Panc1 (cell line): Measurements from ENCODE around the gene PLA2G15. TPM values are rescaled to one million over a fixed set of nuclear protein-coding genes. Genes with fewer than 3 reads are reported as not detected.
A peak's percentile ranks its signal among the peaks of the same experiment; 100 is the strongest.

Source experiments
- ATAC-seq: fragments of 200-7000 bp; cut with Tn5 transposase; 2 replicates; pipeline ENCODE4 v1.9.1; 2020; ENCODE audit warnings: mild to moderate bottlenecking, moderate library complexity
- BruUV-seq: library from RNA; stranded (reverse); fragments of 400-500 nt; replicated peaks from 2 replicates; lab custom pipeline; 2021; lab: Mats Ljungman, UMichigan
- CTCF ChIA-PET: fragments of 300-600 bp; sonication (Branson Sonifier 250); formaldehyde crosslinking; loops from one replicate; lab custom pipeline; 2022; ENCODE audit warnings: antibody characterized with exemption; lab: Charles Lee
- POLR2A ChIA-PET: fragments of 300-600 bp; sonication (Branson Sonifier 250); formaldehyde crosslinking; loops from one replicate; lab custom pipeline; 2022; ENCODE audit warnings: antibody characterized with exemption; lab: Charles Lee
- DNase-seq: peaks from one replicate; pipeline ENCODE4 v3.0.0-alpha.2; 2010; ENCODE audit warnings: low read depth, low spot score
- H3K27ac ChIP-seq: 2 replicates; pipeline ENCODE4 v1.5.1; 2011; ENCODE audit warnings: mild to moderate bottlenecking, low read length, inconsistent platforms
- H3K27me3 ChIP-seq: fragments of 200-500 bp; sonication (Bioruptor generic); 2 replicates; pipeline ENCODE4 v1.6.0; 2014; ENCODE audit warnings: low read length, inconsistent platforms; ENCODE audit not compliant: control insufficient read depth, insufficient read depth
- H3K36me3 ChIP-seq: fragments of 200-500 bp; sonication (Bioruptor generic); 2 replicates; pipeline ENCODE4 v1.5.1; 2014; ENCODE audit warnings: inconsistent platforms, mild to moderate bottlenecking, low read length, moderate library complexity; ENCODE audit not compliant: control insufficient read depth, insufficient read depth
- H3K4me1 ChIP-seq: 2 replicates; pipeline ENCODE4 v1.5.1; 2011; ENCODE audit warnings: inconsistent platforms, mild to moderate bottlenecking, low read length, moderate library complexity; ENCODE audit not compliant: control insufficient read depth, insufficient read depth
- H3K4me3 ChIP-seq, 2 experiments: 2 replicates each; pipeline ENCODE4 v1.5.1; 2011 to 2012; ENCODE audit warnings: low read depth in 2 of 2, low read length in 2 of 2, mild to moderate bottlenecking in 2 of 2, inconsistent platforms in 1 of 2, moderate library complexity in 1 of 2
- H3K9me3 ChIP-seq: fragments of 200-500 bp; sonication (Bioruptor generic); 2 replicates; pipeline ENCODE4 v1.5.1; 2014; ENCODE audit warnings: low read depth, mild to moderate bottlenecking, inconsistent platforms, low read length, moderate library complexity; ENCODE audit not compliant: control insufficient read depth, insufficient read depth
- SIN3A ChIP-seq: IDR thresholded peaks from 2 replicates; pipeline ENCODE4 v1.6.1; 2012; ENCODE audit warnings: low read depth, mild to moderate bottlenecking, low read length, moderate library complexity, borderline replicate concordance; ENCODE audit not compliant: insufficient read depth
- TCF7L2 ChIP-seq: IDR thresholded peaks from 2 replicates; pipeline ENCODE4 v1.6.1; 2011; ENCODE audit warnings: mild to moderate bottlenecking, low read depth, low read length, inconsistent platforms
- in situ Hi-C: cut with HindIII; loops from 2 replicates; pipeline ENCODE4 v1.10.0; 2016; ENCODE audit warnings: low sequenced_read_pairs, low pct_unique_long_range_greater_than_20kb
- intact Hi-C: fragments of 100-400 bp; cut with micrococcal nuclease; formaldehyde crosslinking; loops from one replicate; pipeline ENCODE4 v1.10.0; 2022; ENCODE audit not compliant: unreplicated experiment
- microRNA-seq: library from miRNA; unstranded; fragments of <30 nt; microRNA quantifications from one replicate; pipeline ENCODE4 v1.1.0, GENCODE V29; 2020; ENCODE audit not compliant: unreplicated experiment
- total RNA-seq: library from RNA; stranded (reverse); gene quantifications from one replicate; pipeline ENCODE4 v1.2.1, GENCODE V29; 2021; ENCODE audit not compliant: unreplicated experiment
- TF ChIP-seq, protein P1 (sequence below): fragments of 450-650 bp; IDR thresholded peaks from 2 replicates; pipeline ENCODE4 v1.5.1; 2017; ENCODE audit warnings: mild to moderate bottlenecking
- TF ChIP-seq, protein P2 (sequence below), 2 experiments: IDR thresholded peaks; 2 replicates each; pipeline ENCODE4 v1.6.1; 2011 to 2012; ENCODE audit warnings: low read depth in 2 of 2, control low read depth in 1 of 2, low read length in 1 of 2, mild to moderate bottlenecking in 1 of 2, moderate library complexity in 1 of 2; ENCODE audit not compliant: insufficient read depth in 1 of 2

The PLA2G15 gene
- total RNA-seq, 1 experiment from 2014 or later = 14.3 TPM

GRCh38 chr16:68310437-68310773 lies 65.2 kb downstream of the PLA2G15 start:
- BruUV-seq = no TSS peak
- TF ChIP-seq, protein P1, sequence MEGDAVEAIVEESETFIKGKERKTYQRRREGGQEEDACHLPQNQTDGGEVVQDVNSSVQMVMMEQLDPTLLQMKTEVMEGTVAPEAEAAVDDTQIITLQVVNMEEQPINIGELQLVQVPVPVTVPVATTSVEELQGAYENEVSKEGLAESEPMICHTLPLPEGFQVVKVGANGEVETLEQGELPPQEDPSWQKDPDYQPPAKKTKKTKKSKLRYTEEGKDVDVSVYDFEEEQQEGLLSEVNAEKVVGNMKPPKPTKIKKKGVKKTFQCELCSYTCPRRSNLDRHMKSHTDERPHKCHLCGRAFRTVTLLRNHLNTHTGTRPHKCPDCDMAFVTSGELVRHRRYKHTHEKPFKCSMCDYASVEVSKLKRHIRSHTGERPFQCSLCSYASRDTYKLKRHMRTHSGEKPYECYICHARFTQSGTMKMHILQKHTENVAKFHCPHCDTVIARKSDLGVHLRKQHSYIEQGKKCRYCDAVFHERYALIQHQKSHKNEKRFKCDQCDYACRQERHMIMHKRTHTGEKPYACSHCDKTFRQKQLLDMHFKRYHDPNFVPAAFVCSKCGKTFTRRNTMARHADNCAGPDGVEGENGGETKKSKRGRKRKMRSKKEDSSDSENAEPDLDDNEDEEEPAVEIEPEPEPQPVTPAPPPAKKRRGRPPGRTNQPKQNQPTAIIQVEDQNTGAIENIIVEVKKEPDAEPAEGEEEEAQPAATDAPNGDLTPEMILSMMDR = no peak
- no peak for TF ChIP-seq TCF7L2
- no peak for TF ChIP-seq SIN3A
- TF ChIP-seq, protein P2, sequence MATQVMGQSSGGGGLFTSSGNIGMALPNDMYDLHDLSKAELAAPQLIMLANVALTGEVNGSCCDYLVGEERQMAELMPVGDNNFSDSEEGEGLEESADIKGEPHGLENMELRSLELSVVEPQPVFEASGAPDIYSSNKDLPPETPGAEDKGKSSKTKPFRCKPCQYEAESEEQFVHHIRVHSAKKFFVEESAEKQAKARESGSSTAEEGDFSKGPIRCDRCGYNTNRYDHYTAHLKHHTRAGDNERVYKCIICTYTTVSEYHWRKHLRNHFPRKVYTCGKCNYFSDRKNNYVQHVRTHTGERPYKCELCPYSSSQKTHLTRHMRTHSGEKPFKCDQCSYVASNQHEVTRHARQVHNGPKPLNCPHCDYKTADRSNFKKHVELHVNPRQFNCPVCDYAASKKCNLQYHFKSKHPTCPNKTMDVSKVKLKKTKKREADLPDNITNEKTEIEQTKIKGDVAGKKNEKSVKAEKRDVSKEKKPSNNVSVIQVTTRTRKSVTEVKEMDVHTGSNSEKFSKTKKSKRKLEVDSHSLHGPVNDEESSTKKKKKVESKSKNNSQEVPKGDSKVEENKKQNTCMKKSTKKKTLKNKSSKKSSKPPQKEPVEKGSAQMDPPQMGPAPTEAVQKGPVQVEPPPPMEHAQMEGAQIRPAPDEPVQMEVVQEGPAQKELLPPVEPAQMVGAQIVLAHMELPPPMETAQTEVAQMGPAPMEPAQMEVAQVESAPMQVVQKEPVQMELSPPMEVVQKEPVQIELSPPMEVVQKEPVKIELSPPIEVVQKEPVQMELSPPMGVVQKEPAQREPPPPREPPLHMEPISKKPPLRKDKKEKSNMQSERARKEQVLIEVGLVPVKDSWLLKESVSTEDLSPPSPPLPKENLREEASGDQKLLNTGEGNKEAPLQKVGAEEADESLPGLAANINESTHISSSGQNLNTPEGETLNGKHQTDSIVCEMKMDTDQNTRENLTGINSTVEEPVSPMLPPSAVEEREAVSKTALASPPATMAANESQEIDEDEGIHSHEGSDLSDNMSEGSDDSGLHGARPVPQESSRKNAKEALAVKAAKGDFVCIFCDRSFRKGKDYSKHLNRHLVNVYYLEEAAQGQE (IDR thresholded peaks at IDR 0.05; ENCODE audit: insufficient read depth in 1 of 2, low read depth in 2 of 2, low read length in 1 of 2) = no peak

More at GRCh38 chr16:68310437-68310773, 65.2 kb downstream of the PLA2G15 start:
- Histone ChIP-seq H3K9me3 (no peaks in the 10 kb centered on the region), H3K4me3 (peak overlapping the region; percentile 85 to 94), H3K27me3 (no peaks in the 10 kb centered on the region), H3K27ac (peak overlapping the region; percentile 82), H3K36me3 (peaks cover 10% of the 10 kb centered on the region), H3K4me1 (peaks cover 6% of the 10 kb centered on the region)
- ChIA-PET POLR2A (interaction anchor here (1.0 kb wide), 1 partner anchor 10 kb away, joined by 4 read pairs; no protein-coding TSS in a partner anchor), CTCF (interaction anchor here (0.6 kb wide), 1 partner anchor 36 kb away, joined by 3 read pairs; no protein-coding TSS in a partner anchor)
- peak; percentile 65 for ATAC-seq
- no peak for DNase-seq
- intact Hi-C loops = no loop called here
- in situ Hi-C loops = no loop called here

Small RNAs within 50 kb of the gene (microRNA-seq; reads per million reads assigned to microRNA genes)
- gene MIR6773 = 1.3 reads per million

Other genes starting within 250 kb of the PLA2G15 start
- not detected for gene DPEP2, start 245.9 kb upstream of the PLA2G15 start, total RNA-seq
- not detected for gene DPEP2NB, start 229.5 kb upstream of the PLA2G15 start, total RNA-seq
- 8.4 TPM for gene DDX28, start 222.1 kb upstream of the PLA2G15 start, total RNA-seq
- 12.1 TPM for gene DUS2, start 222.1 kb upstream of the PLA2G15 start, total RNA-seq
- 24.8 TPM for gene NFATC3, start 160.0 kb upstream of the PLA2G15 start, total RNA-seq
- 27.0 TPM for gene ESRP2, start 9.2 kb upstream of the PLA2G15 start, total RNA-seq
- 58.9 TPM for gene SLC7A6, start 19.2 kb downstream of the PLA2G15 start, total RNA-seq
- 16.0 TPM for gene SLC7A6OS, start 65.6 kb downstream of the PLA2G15 start, total RNA-seq
- gene PRMT7, start 65.6 kb downstream of the PLA2G15 start, total RNA-seq = 33.1 TPM
- gene SMPD3, start 203.1 kb downstream of the PLA2G15 start, total RNA-seq = 0.77 TPM